DND-41 (cell line): Measurements from ENCODE around the gene ACTMAP.

Experiments used
- ATAC-seq: fragments of 200-7000 bp; cut with Tn5 transposase; 3 replicates; pipeline ENCODE4 v1.9.1; 2021; ENCODE audit warnings: low read depth; ENCODE audit not compliant: insufficient read depth
- DNase-seq: peaks from one replicate; pipeline ENCODE4 v3.0.0-alpha.2; 2020
- H2AFZ ChIP-seq: 2 replicates; pipeline ENCODE4 v1.6.0; 2012; ENCODE audit warnings: low read depth, low read length
- H3K27ac ChIP-seq: 2 replicates; pipeline ENCODE4 v1.5.1; 2012; ENCODE audit warnings: low read length, inconsistent platforms
- H3K27me3 ChIP-seq: fragments of 200-600 bp; sonication (generic); 2 replicates; pipeline ENCODE4 v1.6.0; 2012; ENCODE audit warnings: low read length, mild to moderate bottlenecking, inconsistent platforms; ENCODE audit not compliant: insufficient read depth, poor library complexity
- H3K36me3 ChIP-seq: 2 replicates; pipeline ENCODE4 v1.5.1; 2012; ENCODE audit warnings: low read length, inconsistent platforms; ENCODE audit not compliant: insufficient read depth
- H3K4me1 ChIP-seq: 2 replicates; pipeline ENCODE4 v1.5.1; 2012; ENCODE audit warnings: mild to moderate bottlenecking, low read length; ENCODE audit not compliant: insufficient read depth
- H3K4me2 ChIP-seq: 2 replicates; pipeline ENCODE4 v1.6.0; 2012; ENCODE audit warnings: mild to moderate bottlenecking, moderate library complexity, low read length, inconsistent platforms; ENCODE audit not compliant: insufficient read depth
- H3K4me3 ChIP-seq, 2 experiments: fragments of 200-600 bp in 1 of 2; shearing (Covaris generic) in 1 of 2; 2 replicates each; pipeline ENCODE4 v1.5.1; 2012 to 2016; ENCODE audit warnings: inconsistent platforms in 2 of 2, low read length in 2 of 2, mild to moderate bottlenecking in 2 of 2, low read depth in 1 of 2, moderate library complexity in 1 of 2
- H3K79me2 ChIP-seq: 2 replicates; pipeline ENCODE4 v1.6.0; 2012; ENCODE audit warnings: low read length, inconsistent platforms; ENCODE audit not compliant: insufficient read depth
- H3K9ac ChIP-seq: 2 replicates; pipeline ENCODE4 v1.6.0; 2012; ENCODE audit warnings: low read depth, mild to moderate bottlenecking, inconsistent platforms, low read length, moderate library complexity
- H3K9me3 ChIP-seq: 2 replicates; pipeline ENCODE4 v1.5.1; 2012; ENCODE audit warnings: low read length, moderate library complexity, mild to moderate bottlenecking, inconsistent platforms; ENCODE audit not compliant: insufficient read depth, severe bottlenecking
- H4K20me1 ChIP-seq: 2 replicates; pipeline ENCODE4 v1.6.0; 2012; ENCODE audit warnings: low read length; ENCODE audit not compliant: insufficient read depth
- EZH2 ChIP-seq: IDR thresholded peaks from 3 replicates; pipeline ENCODE4 v1.6.1; 2012; ENCODE audit warnings: borderline replicate concordance, low read depth, mild to moderate bottlenecking, moderate library complexity, low read length, inconsistent platforms; ENCODE audit not compliant: severe bottlenecking
- TF ChIP-seq, protein P1 (sequence below): IDR thresholded peaks from 2 replicates; pipeline ENCODE4 v1.5.1; 2012; ENCODE audit warnings: borderline replicate concordance, low read length, moderate library complexity, mild to moderate bottlenecking; ENCODE audit not compliant: poor library complexity, severe bottlenecking; ENCODE audit errors: extremely low read depth

Gene ACTMAP

DNA sequence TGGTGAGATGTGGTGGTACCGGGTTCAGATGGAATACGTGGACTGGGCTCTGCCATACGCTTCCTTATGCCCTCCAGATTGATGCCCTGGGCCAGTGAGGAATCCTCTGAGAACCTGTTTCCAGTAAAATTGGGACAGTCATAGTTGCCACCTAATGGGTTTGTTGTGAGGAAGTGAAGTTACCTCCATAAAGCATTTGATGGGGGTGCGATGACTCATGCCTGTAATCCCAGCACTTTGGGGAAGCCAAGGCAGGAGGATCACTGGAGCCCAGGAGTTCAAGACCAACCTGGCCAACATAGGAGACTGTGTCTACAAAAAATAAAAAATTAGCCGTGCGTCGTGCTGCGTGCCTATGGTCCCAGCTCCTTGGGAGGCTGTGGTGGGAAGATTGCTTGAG, 5.5 kb upstream of the ACTMAP start:
- Histone ChIP-seq H3K4me3 (peak overlapping the region in 1 of 2 experiments; percentile 33; a peak in 1 of 4 replicates), H3K27ac (peak overlapping the region; percentile 6; the same call in 1 of the 2 replicates), H4K20me1 (peaks cover 73% of the 10 kb centered on the region), H2AFZ (no peak overlapping the region), H3K36me3 (peaks cover 72% of the 10 kb centered on the region), H3K4me1 (peaks cover 43% of the 10 kb centered on the region), H3K9me3 (no peaks in the 10 kb centered on the region), H3K4me2 (peak overlapping the region; percentile 63; the same call in 1 of the 2 replicates), H3K27me3 (no peaks in the 10 kb centered on the region), H3K9ac (peak overlapping the region; percentile 17; the same call in 1 of the 2 replicates), H3K79me2 (peaks cover 89% of the 10 kb centered on the region)
- TF ChIP-seq, protein P1, sequence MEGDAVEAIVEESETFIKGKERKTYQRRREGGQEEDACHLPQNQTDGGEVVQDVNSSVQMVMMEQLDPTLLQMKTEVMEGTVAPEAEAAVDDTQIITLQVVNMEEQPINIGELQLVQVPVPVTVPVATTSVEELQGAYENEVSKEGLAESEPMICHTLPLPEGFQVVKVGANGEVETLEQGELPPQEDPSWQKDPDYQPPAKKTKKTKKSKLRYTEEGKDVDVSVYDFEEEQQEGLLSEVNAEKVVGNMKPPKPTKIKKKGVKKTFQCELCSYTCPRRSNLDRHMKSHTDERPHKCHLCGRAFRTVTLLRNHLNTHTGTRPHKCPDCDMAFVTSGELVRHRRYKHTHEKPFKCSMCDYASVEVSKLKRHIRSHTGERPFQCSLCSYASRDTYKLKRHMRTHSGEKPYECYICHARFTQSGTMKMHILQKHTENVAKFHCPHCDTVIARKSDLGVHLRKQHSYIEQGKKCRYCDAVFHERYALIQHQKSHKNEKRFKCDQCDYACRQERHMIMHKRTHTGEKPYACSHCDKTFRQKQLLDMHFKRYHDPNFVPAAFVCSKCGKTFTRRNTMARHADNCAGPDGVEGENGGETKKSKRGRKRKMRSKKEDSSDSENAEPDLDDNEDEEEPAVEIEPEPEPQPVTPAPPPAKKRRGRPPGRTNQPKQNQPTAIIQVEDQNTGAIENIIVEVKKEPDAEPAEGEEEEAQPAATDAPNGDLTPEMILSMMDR, result no peak
- no peak for TF ChIP-seq EZH2
- DNase-seq (no peak), ATAC-seq (no peak)

DNA sequence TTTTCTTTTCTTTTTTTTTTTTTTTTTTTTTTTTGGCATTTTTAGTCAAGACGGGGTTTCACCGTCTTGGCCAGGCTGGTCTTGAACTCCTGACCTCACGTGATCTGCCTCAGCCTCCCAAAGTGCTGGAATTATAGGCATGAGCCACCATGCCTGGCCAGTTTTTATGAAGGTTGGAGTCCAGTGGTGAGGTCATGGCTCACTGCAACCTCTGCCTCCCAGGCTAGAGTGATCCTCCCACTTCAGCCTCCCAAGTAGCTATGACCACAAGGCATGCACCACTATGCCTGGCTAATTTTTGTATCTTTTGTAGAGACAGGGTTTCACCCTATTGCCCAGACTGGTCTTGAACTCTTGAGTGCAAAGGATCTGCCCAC, 5.0 kb upstream of the ACTMAP start:
- Histone ChIP-seq H3K4me1 (peaks cover 43% of the 10 kb centered on the region), H3K9me3 (no peaks in the 10 kb centered on the region), H3K4me2 (peak overlapping the region; percentile 63; the same call in 1 of the 2 replicates), H4K20me1 (peaks cover 68% of the 10 kb centered on the region), H3K4me3 (peak overlapping the region in 1 of 2 experiments; percentile 33; a peak in 1 of 4 replicates), H2AFZ (no peak overlapping the region), H3K27ac (peak overlapping the region; percentile 6; the same call in 1 of the 2 replicates), H3K9ac (peak overlapping the region; percentile 17; the same call in 1 of the 2 replicates), H3K79me2 (peaks cover 83% of the 10 kb centered on the region), H3K27me3 (no peaks in the 10 kb centered on the region), H3K36me3 (peaks cover 66% of the 10 kb centered on the region)
- DNase-seq (no peak), ATAC-seq (no peak)
- no peak for TF ChIP-seq EZH2
- TF ChIP-seq, protein P1, result no peak

DNA sequence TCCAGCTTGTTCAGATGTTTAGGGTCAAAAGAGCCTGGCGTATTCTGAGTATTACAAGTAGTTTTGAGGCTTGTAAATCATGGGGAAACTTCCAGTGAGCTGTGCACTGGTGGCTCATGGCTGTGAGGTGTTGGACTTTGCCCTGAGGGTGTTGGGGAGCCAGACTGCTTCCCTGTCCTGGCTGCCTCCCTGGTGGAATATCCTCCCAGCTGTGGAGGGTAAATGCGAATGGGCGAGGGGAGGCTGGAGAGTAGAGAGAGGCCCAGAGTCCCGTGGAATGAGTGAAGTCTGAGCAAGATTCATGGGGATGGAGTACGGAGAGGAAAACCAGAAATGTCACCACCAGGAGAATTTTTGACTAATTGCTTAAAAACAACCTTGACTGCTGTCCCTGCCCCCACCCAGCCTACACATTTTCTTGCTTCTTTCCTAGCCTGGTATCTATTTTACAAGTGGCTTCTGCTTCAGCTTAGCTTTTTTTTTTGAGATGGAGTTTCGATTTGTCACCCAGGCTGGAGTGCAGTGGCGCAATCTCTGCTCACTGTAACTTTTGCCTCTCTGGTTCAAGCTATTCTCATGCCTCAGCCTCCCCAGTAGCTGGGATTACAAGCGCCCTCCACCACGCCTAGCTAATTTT, 4.5 kb upstream of the ACTMAP start:
- TF ChIP-seq EZH2, result no peak
- TF ChIP-seq, protein P1, result no peak
- H3K79me2 ChIP-seq, result peaks cover 84% of the 10 kb centered on the region
- H3K4me1 ChIP-seq, result peaks cover 44% of the 10 kb centered on the region
- peaks cover 64% of the 10 kb centered on the region for H4K20me1 ChIP-seq
- H3K9ac ChIP-seq, result peak overlapping the region; percentile 35
- H3K36me3 ChIP-seq, result peaks cover 61% of the 10 kb centered on the region
- no peaks in the 10 kb centered on the region for H3K27me3 ChIP-seq
- no peak for ATAC-seq
- no peak overlapping the region for H2AFZ ChIP-seq
- no peaks in the 10 kb centered on the region for H3K9me3 ChIP-seq
- peak overlapping the region; percentile 42; the same call in 1 of the 2 replicates for H3K27ac ChIP-seq
- peak overlapping the region; percentile 63 for H3K4me2 ChIP-seq
- no peak for DNase-seq
- peak overlapping the region in 1 of 2 experiments; percentile 46; a peak in 3 of 4 replicates for H3K4me3 ChIP-seq
